HepG2 (cell line): ENCODE results near the gene PTGER3. TPM values are rescaled to one million over a fixed set of nuclear protein-coding genes. Genes with fewer than 3 reads are reported as not detected.
A peak's percentile ranks its signal among the peaks of the same experiment; 100 is the strongest.

Experiments
- BRF2 ChIP-seq: sonication (generic); formaldehyde crosslinking; IDR thresholded peaks from 2 replicates; pipeline ENCODE4 v1.8.1; 2022; ENCODE audit warnings: mild to moderate bottlenecking, missing genetic modification reagents
- CERS6 ChIP-seq: sonication (generic); formaldehyde crosslinking; IDR thresholded peaks from 2 replicates; pipeline ENCODE4 v1.5.0; 2020; ENCODE audit warnings: missing genetic modification reagents
- DNMT1 ChIP-seq: sonication (generic); formaldehyde crosslinking; IDR thresholded peaks from 2 replicates; pipeline ENCODE4 v1.5.1; 2020; ENCODE audit warnings: mild to moderate bottlenecking, missing genetic modification reagents
- FOXK1 ChIP-seq: sonication (generic); formaldehyde crosslinking; IDR thresholded peaks from 2 replicates; pipeline ENCODE4 v1.4.0; 2020; ENCODE audit warnings: low read depth, missing genetic modification reagents, borderline replicate concordance
- HOXA5 ChIP-seq: sonication (generic); formaldehyde crosslinking; IDR thresholded peaks from 2 replicates; pipeline ENCODE4 v1.4.0; 2020; ENCODE audit warnings: missing genetic modification reagents
- MEIS1 ChIP-seq: sonication (generic); formaldehyde crosslinking; IDR thresholded peaks from 2 replicates; pipeline ENCODE4 v1.9.0; 2021; ENCODE audit warnings: mild to moderate bottlenecking, missing genetic modification reagents, moderate library complexity, borderline replicate concordance
- PATZ1 ChIP-seq: sonication (generic); formaldehyde crosslinking; IDR thresholded peaks from 2 replicates; pipeline ENCODE4 v1.4.0; 2020; ENCODE audit warnings: missing genetic modification reagents
- SALL2 ChIP-seq: sonication (generic); formaldehyde crosslinking; IDR thresholded peaks from 2 replicates; pipeline ENCODE4 v1.8.1; 2023; ENCODE audit warnings: mild to moderate bottlenecking, missing genetic modification reagents, inconsistent platforms
- SP4 ChIP-seq: sonication (generic); formaldehyde crosslinking; IDR thresholded peaks from 2 replicates; pipeline ENCODE4 v1.8.1; 2023; ENCODE audit warnings: mild to moderate bottlenecking, missing genetic modification reagents
- TOPORS ChIP-seq: sonication (generic); formaldehyde crosslinking; IDR thresholded peaks from 2 replicates; pipeline ENCODE4 v1.8.0; 2023; ENCODE audit warnings: mild to moderate bottlenecking, missing genetic modification reagents
- ZBTB39 ChIP-seq: sonication (generic); formaldehyde crosslinking; IDR thresholded peaks from 2 replicates; pipeline ENCODE4 v1.5.0; 2020; ENCODE audit warnings: missing genetic modification reagents
- ZMAT3 ChIP-seq: sonication (generic); formaldehyde crosslinking; conservative IDR thresholded peaks from 2 replicates; pipeline ENCODE4 v1.7.0; 2021; ENCODE audit warnings: missing genetic modification reagents
- ZMYM3 ChIP-seq: sonication (generic); formaldehyde crosslinking; IDR thresholded peaks from 2 replicates; pipeline ENCODE4 v1.5.1; 2020; ENCODE audit warnings: mild to moderate bottlenecking, missing genetic modification reagents
- ZNF230 ChIP-seq: sonication (generic); formaldehyde crosslinking; IDR thresholded peaks from 2 replicates; pipeline ENCODE4 v1.4.0; 2020; ENCODE audit warnings: mild to moderate bottlenecking, missing genetic modification reagents
- ZNF296 ChIP-seq: sonication (generic); formaldehyde crosslinking; conservative IDR thresholded peaks from 2 replicates; pipeline ENCODE4 v1.5.0; 2020; ENCODE audit warnings: mild to moderate bottlenecking, missing genetic modification reagents
- ZNF337 ChIP-seq: sonication (generic); formaldehyde crosslinking; IDR thresholded peaks from 2 replicates; pipeline ENCODE4 v1.5.1; 2020; ENCODE audit warnings: missing genetic modification reagents, low read depth, mild to moderate bottlenecking, borderline replicate concordance
- ZNF362 ChIP-seq: sonication (generic); formaldehyde crosslinking; IDR thresholded peaks from 2 replicates; pipeline ENCODE4 v1.4.0; 2020; ENCODE audit warnings: missing genetic modification reagents, mild to moderate bottlenecking, borderline replicate concordance
- ZNF44 ChIP-seq: sonication (generic); formaldehyde crosslinking; IDR thresholded peaks from 2 replicates; pipeline ENCODE4 v1.5.1; 2020; ENCODE audit warnings: mild to moderate bottlenecking, missing genetic modification reagents
- ZNF580 ChIP-seq: IDR thresholded peaks from 2 replicates; pipeline ENCODE4 v1.6.1; 2016; ENCODE audit warnings: low read depth, borderline replicate concordance
- ZNF703 ChIP-seq: sonication (generic); formaldehyde crosslinking; IDR thresholded peaks from 2 replicates; pipeline ENCODE4 v1.5.1; 2020; ENCODE audit warnings: missing genetic modification reagents, mild to moderate bottlenecking, moderate library complexity, borderline replicate concordance
- ZNF83 ChIP-seq: sonication (generic); formaldehyde crosslinking; IDR thresholded peaks from 2 replicates; pipeline ENCODE4 v1.4.0; 2020; ENCODE audit warnings: missing genetic modification reagents, mild to moderate bottlenecking, borderline replicate concordance
- polyA plus RNA-seq, 8 experiments: library from polyadenylated mRNA; depleted of rRNA in 3 of 8; stranded (reverse) in 7 of 8; unstranded in 1 of 8; fragments of >200 nt; fragmentation: Illumina TruSeq in 4 of 8; extraction: Trizol in 4 of 8; gene quantifications; 2 replicates each; pipeline versions ENCODE4 v1.2.1 to v1.2.3, GENCODE V29; 2011 to 2016; ENCODE audit warnings: low read depth in 4 of 8, missing spikeins in 1 of 8, mixed read lengths in 1 of 8; ENCODE audit not compliant: insufficient read depth in 1 of 8
- total RNA-seq, 5 experiments: library from RNA; depleted of rRNA; stranded (reverse); fragments of >200 nt; fragmentation: Illumina TruSeq; extraction: Trizol; gene quantifications; 2 replicates each; pipeline ENCODE4 v1.2.3, GENCODE V29; 2016; ENCODE audit warnings: low read depth in 1 of 5

PTGER3 gene
- total and polyA plus RNA-seq, 2 of the 13 experiments (the other 11 are each of a cell fraction or from before 2014, with no cell fraction given): 0.01 TPM; not detected in 1

GRCh38 chr1:71080739-71081696 is 33.4 kb upstream of the PTGER3 start, which contains the start of gene ZRANB2 (continued):
- TF ChIP-seq PATZ1 (CRISPR knock-in tag) (0 out of 2 replicates have a peak, but pooled peaks have one; percentile 3), ZNF296 (CRISPR knock-in tag) (no peak), SP4 (CRISPR knock-in tag) (no peak), FOXK1 (CRISPR knock-in tag) (no peak), ZNF362 (no peak), ZNF83 (CRISPR knock-in tag) (no peak), ZBTB39 (CRISPR knock-in tag) (no peak), BRF2 (CRISPR knock-in tag) (no peak), SALL2 (CRISPR knock-in tag) (peak; percentile 69; the same call in 1 of the 2 replicates), MEIS1 (CRISPR knock-in tag) (no peak), TOPORS (CRISPR knock-in tag) (no peak), HOXA5 (CRISPR knock-in tag) (no peak), ZMAT3 (peak; percentile 55; the same call in 1 of the 2 replicates), ZNF580 (CRISPR knock-in tag) (0 out of 2 replicates have a peak, but pooled peaks have one; percentile 23), ZNF337 (CRISPR knock-in tag) (no peak), ZMYM3 (no peak), ZNF703 (CRISPR knock-in tag) (no peak), DNMT1 (CRISPR knock-in tag) (no peak), CERS6 (CRISPR knock-in tag) (no peak), ZNF230 (CRISPR knock-in tag) (no peak), ZNF44 (no peak)
